ENCODE results near the gene CDYL. TPM values are rescaled to one million over a fixed set of nuclear protein-coding genes. Genes with fewer than 3 reads are reported as not detected.

CDYL gene
- total RNA-seq, 1 experiment from 2014 or later, result 41.6 TPM

GRCh38 chr6:4901386-4902061, 125.3 kb downstream of the CDYL start:
- Mint-ChIP-seq H3K27me3 (ENCODE audit: insufficient read depth, unreplicated experiment) (no peaks in the 10 kb centered on the region), H3K4me3 (ENCODE audit: unreplicated experiment) (no peak overlapping the region), H3K36me3 (ENCODE audit: insufficient read depth, unreplicated experiment) (peaks cover 55% of the 10 kb centered on the region), H3K27ac (ENCODE audit: unreplicated experiment) (no peak overlapping the region), H3K9me3 (ENCODE audit: unreplicated experiment) (no peaks in the 10 kb centered on the region), H3K4me1 (ENCODE audit: low read depth, unreplicated experiment) (peaks cover 6% of the 10 kb centered on the region)
- no TSS peak for BruUV-seq (replicated peaks)
- H3K4me1 ChIP-seq, result peaks cover 13% of the 10 kb centered on the region
- 0 out of 2 replicates have a peak, but pooled peaks cover 1% of the 10 kb centered on the region for H3K36me3 ChIP-seq (ENCODE audit: control insufficient read depth, insufficient read depth, low read length)
- no peak for DNase-seq
- ChIA-PET POLR2A (no interaction called here), CTCF (interaction anchor here (0.5 kb wide), 1 partner anchor 38 kb away, joined by 3 read pairs; no protein-coding TSS in a partner anchor)
- intact Hi-C loops (cut with micrococcal nuclease; ENCODE audit: unreplicated experiment), result no loop called here
- TF ChIP-seq, protein P1, sequence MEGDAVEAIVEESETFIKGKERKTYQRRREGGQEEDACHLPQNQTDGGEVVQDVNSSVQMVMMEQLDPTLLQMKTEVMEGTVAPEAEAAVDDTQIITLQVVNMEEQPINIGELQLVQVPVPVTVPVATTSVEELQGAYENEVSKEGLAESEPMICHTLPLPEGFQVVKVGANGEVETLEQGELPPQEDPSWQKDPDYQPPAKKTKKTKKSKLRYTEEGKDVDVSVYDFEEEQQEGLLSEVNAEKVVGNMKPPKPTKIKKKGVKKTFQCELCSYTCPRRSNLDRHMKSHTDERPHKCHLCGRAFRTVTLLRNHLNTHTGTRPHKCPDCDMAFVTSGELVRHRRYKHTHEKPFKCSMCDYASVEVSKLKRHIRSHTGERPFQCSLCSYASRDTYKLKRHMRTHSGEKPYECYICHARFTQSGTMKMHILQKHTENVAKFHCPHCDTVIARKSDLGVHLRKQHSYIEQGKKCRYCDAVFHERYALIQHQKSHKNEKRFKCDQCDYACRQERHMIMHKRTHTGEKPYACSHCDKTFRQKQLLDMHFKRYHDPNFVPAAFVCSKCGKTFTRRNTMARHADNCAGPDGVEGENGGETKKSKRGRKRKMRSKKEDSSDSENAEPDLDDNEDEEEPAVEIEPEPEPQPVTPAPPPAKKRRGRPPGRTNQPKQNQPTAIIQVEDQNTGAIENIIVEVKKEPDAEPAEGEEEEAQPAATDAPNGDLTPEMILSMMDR (IDR thresholded peaks at IDR 0.05; ENCODE audit: insufficient read depth in 1 of 2, low read depth in 1 of 2, low read length in 1 of 2, severe bottlenecking in 1 of 2, unreplicated experiment in 1 of 2), result no peak
- H3K4me3 ChIP-seq (ENCODE audit: low read depth, low read length), result no peak overlapping the region
- H3K9me3 ChIP-seq, result no peaks in the 10 kb centered on the region
- H3K27me3 ChIP-seq (replicated peaks; ENCODE audit: control insufficient read depth, insufficient read depth, low read length), result no peaks in the 10 kb centered on the region

- Histone ChIP-seq H3K4me3 (ENCODE audit: low read depth, low read length) (no peak overlapping the region), H3K36me3 (ENCODE audit: control insufficient read depth, insufficient read depth, low read length) (0 out of 2 replicates have a peak, but pooled peaks cover 1% of the 10 kb centered on the region), H3K27me3 (replicated peaks; ENCODE audit: control insufficient read depth, insufficient read depth, low read length) (no peaks in the 10 kb centered on the region), H3K4me1 (peaks cover 14% of the 10 kb centered on the region), H3K9me3 (no peaks in the 10 kb centered on the region)
- BruUV-seq (replicated peaks), result no TSS peak
- Mint-ChIP-seq H3K4me1 (ENCODE audit: low read depth, unreplicated experiment) (peaks cover 6% of the 10 kb centered on the region), H3K4me3 (ENCODE audit: unreplicated experiment) (no peak overlapping the region), H3K27ac (ENCODE audit: unreplicated experiment) (no peak overlapping the region), H3K9me3 (ENCODE audit: unreplicated experiment) (no peaks in the 10 kb centered on the region), H3K27me3 (ENCODE audit: insufficient read depth, unreplicated experiment) (no peaks in the 10 kb centered on the region), H3K36me3 (ENCODE audit: insufficient read depth, unreplicated experiment) (peaks cover 49% of the 10 kb centered on the region)
- TF ChIP-seq, protein P1 (IDR thresholded peaks at IDR 0.05; ENCODE audit: insufficient read depth in 1 of 2, low read depth in 1 of 2, low read length in 1 of 2, severe bottlenecking in 1 of 2, unreplicated experiment in 1 of 2), result no peak
- POLR2A ChIA-PET, result no interaction called here
- intact Hi-C loops (cut with micrococcal nuclease; ENCODE audit: unreplicated experiment), result no loop called here
- no peak for DNase-seq
- CTCF ChIA-PET, result interaction anchor here (0.5 kb wide), 1 partner anchor 39 kb away, joined by 3 read pairs; no protein-coding TSS in a partner anchor
Measured at GRCh38 chr6:4902363-4902762, 126.2 kb downstream of the CDYL start.

- no TSS peak for BruUV-seq (replicated peaks)
- no peak overlapping the region for H3K4me3 Mint-ChIP-seq (ENCODE audit: unreplicated experiment)
- ChIA-PET POLR2A (no interaction called here), CTCF (no interaction called here)
- peaks cover 41% of the 10 kb centered on the region for H3K36me3 Mint-ChIP-seq (ENCODE audit: insufficient read depth, unreplicated experiment)
- H3K9me3 ChIP-seq, result no peaks in the 10 kb centered on the region
- no peak for DNase-seq
- no peaks in the 10 kb centered on the region for H3K27me3 ChIP-seq (replicated peaks; ENCODE audit: control insufficient read depth, insufficient read depth, low read length)
- TF ChIP-seq, protein P1 (IDR thresholded peaks at IDR 0.05; ENCODE audit: insufficient read depth in 1 of 2, low read depth in 1 of 2, low read length in 1 of 2, severe bottlenecking in 1 of 2, unreplicated experiment in 1 of 2), result no peak
- H3K4me3 ChIP-seq (ENCODE audit: low read depth, low read length), result no peak overlapping the region
- H3K4me1 Mint-ChIP-seq (ENCODE audit: low read depth, unreplicated experiment), result peaks cover 6% of the 10 kb centered on the region
- intact Hi-C loops (cut with micrococcal nuclease; ENCODE audit: unreplicated experiment), result no loop called here
- H3K9me3 Mint-ChIP-seq (ENCODE audit: unreplicated experiment), result no peaks in the 10 kb centered on the region
- no peaks in the 10 kb centered on the region for H3K27me3 Mint-ChIP-seq (ENCODE audit: insufficient read depth, unreplicated experiment)
- peaks cover 14% of the 10 kb centered on the region for H3K4me1 ChIP-seq
- H3K27ac Mint-ChIP-seq (ENCODE audit: unreplicated experiment), result no peak overlapping the region
- no peaks in the 10 kb centered on the region for H3K36me3 ChIP-seq (ENCODE audit: control insufficient read depth, insufficient read depth, low read length)
Measured at GRCh38 chr6:4903121-4903520, 126.9 kb downstream of the CDYL start.
